ENCODE results near the gene GPHA2.

GPHA2 gene

GRCh38 chr11:64918017-64918416, 17.7 kb downstream of the GPHA2 start:
- Histone ChIP-seq H3K27ac (ENCODE audit: low read depth, low read length) (peak overlapping the region; percentile 30), H2AFZ (ENCODE audit: low read depth, low read length, severe bottlenecking) (peak overlapping the region; percentile 38), H3K9me3 (ENCODE audit: insufficient read depth, low read length) (no peaks in the 10 kb centered on the region), H3K27me3 (ENCODE audit: low read length) (no peaks in the 10 kb centered on the region), H3F3A (ENCODE audit: insufficient read depth) (peaks cover 6% of the 10 kb centered on the region), H3K4me2 (ENCODE audit: low read depth, low read length, poor library complexity, severe bottlenecking) (peak overlapping the region; percentile 73), H3K79me2 (ENCODE audit: insufficient read depth, low read length) (peaks cover 10% of the 10 kb centered on the region; the same call in 1 of the 2 replicates), H3K4me3 (ENCODE audit: insufficient read depth, low read length, poor library complexity, severe bottlenecking) (peak overlapping the region; percentile 48), H3K9me2 (replicated peaks; ENCODE audit: insufficient read depth, low read length) (no peaks in the 10 kb centered on the region), H3K36me3 (ENCODE audit: low read length) (no peaks in the 10 kb centered on the region), H3K9ac (ENCODE audit: low read length) (peak overlapping the region; percentile 55), H4K20me1 (ENCODE audit: low read depth, low read length) (no peaks in the 10 kb centered on the region)
- TF ChIP-seq CTCF (IDR thresholded peaks at IDR 0.05; ENCODE audit: insufficient read depth, low read length, poor library complexity, severe bottlenecking) (peak; percentile 34), EZH2phosphoT487 (conservative IDR thresholded peaks at IDR 0.05; ENCODE audit: low read length) (no peak)

- Histone ChIP-seq H3K4me3 (ENCODE audit: insufficient read depth, low read length, poor library complexity, severe bottlenecking) (peak overlapping the region; percentile 48), H3K9ac (ENCODE audit: low read length) (peak overlapping the region; percentile 55), H3F3A (ENCODE audit: insufficient read depth) (peaks cover 6% of the 10 kb centered on the region), H2AFZ (ENCODE audit: low read depth, low read length, severe bottlenecking) (peak overlapping the region; percentile 38), H3K79me2 (ENCODE audit: insufficient read depth, low read length) (peaks cover 10% of the 10 kb centered on the region; the same call in 1 of the 2 replicates), H3K9me3 (ENCODE audit: insufficient read depth, low read length) (no peaks in the 10 kb centered on the region), H4K20me1 (ENCODE audit: low read depth, low read length) (no peaks in the 10 kb centered on the region), H3K9me2 (replicated peaks; ENCODE audit: insufficient read depth, low read length) (no peaks in the 10 kb centered on the region), H3K27me3 (ENCODE audit: low read length) (no peaks in the 10 kb centered on the region), H3K4me2 (ENCODE audit: low read depth, low read length, poor library complexity, severe bottlenecking) (peak overlapping the region; percentile 73), H3K27ac (ENCODE audit: low read depth, low read length) (peak overlapping the region; percentile 30), H3K36me3 (ENCODE audit: low read length) (no peaks in the 10 kb centered on the region)
- TF ChIP-seq CTCF (IDR thresholded peaks at IDR 0.05; ENCODE audit: insufficient read depth, low read length, poor library complexity, severe bottlenecking) = no peak
- no peak for TF ChIP-seq EZH2phosphoT487 (conservative IDR thresholded peaks at IDR 0.05; ENCODE audit: low read length)
These were observed 18.1 kb downstream of the GPHA2 start for GRCh38 chr11:64917663-64917995.

- peak within 1 kb of the TSS; percentile 77 for H3K4me2 ChIP-seq (ENCODE audit: low read depth, low read length, poor library complexity, severe bottlenecking)
- no peaks in the 10 kb centered on the region for H3K36me3 ChIP-seq (ENCODE audit: low read length)
- TF ChIP-seq CTCF (IDR thresholded peaks at IDR 0.05; ENCODE audit: insufficient read depth, low read length, poor library complexity, severe bottlenecking) = no peak
- TF ChIP-seq EZH2phosphoT487 (conservative IDR thresholded peaks at IDR 0.05; ENCODE audit: low read length) = no peak
- no peaks in the 10 kb centered on the region for H3K9me3 ChIP-seq (ENCODE audit: insufficient read depth, low read length)
- no peaks in the 10 kb centered on the region for H3K9me2 ChIP-seq (replicated peaks; ENCODE audit: insufficient read depth, low read length)
- peaks cover 10% of the 10 kb centered on the region; the same call in 1 of the 2 replicates for H3K79me2 ChIP-seq (ENCODE audit: insufficient read depth, low read length)
- H4K20me1 ChIP-seq (ENCODE audit: low read depth, low read length) = no peaks in the 10 kb centered on the region
- peaks cover 6% of the 10 kb centered on the region for H3F3A ChIP-seq (ENCODE audit: insufficient read depth)
- H3K27ac ChIP-seq (ENCODE audit: low read depth, low read length) = peak within 1 kb of the TSS; percentile 30
- peak within 1 kb of the TSS; percentile 38 for H2AFZ ChIP-seq (ENCODE audit: low read depth, low read length, severe bottlenecking)
- peak within 1 kb of the TSS; percentile 85 for H3K9ac ChIP-seq (ENCODE audit: low read length)
- H3K4me3 ChIP-seq (ENCODE audit: insufficient read depth, low read length, poor library complexity, severe bottlenecking) = peak within 1 kb of the TSS; percentile 75
- H3K27me3 ChIP-seq (ENCODE audit: low read length) = no peaks in the 10 kb centered on the region
These were observed 18.7 kb downstream of the GPHA2 start, which contains the start of gene ATG2A for GRCh38 chr11:64916775-64917662. Gene ATG2A (minus strand): TSS chr11:64917209. CDS start chr11:64917135, 74 bp downstream.

All from SU-DHL-6 (cell line).